T-helper 1 cell treated with Interleukin-12 subunit alpha and Interleukin-12 subunit beta and Interleukin-4 antibody, amounts not matched to agents 30 μg/mL and 1 μg/mL, for 36 hours (primary cell): ENCODE data around the gene GDF10.

Source experiments
- H3K27ac Mint-ChIP-seq: one replicate; pipeline ENCODE4 v1.8.0; 2021; ENCODE audit warnings: mild to moderate bottlenecking, mixed read lengths
- H3K27me3 Mint-ChIP-seq: one replicate; pipeline ENCODE4 v1.8.0; 2021; ENCODE audit warnings: low read depth, mixed read lengths
- H3K36me3 Mint-ChIP-seq: one replicate; pipeline ENCODE4 v1.8.0; 2021; ENCODE audit warnings: low read depth, mixed read lengths
- H3K4me1 Mint-ChIP-seq: one replicate; pipeline ENCODE4 v1.8.0; 2021; ENCODE audit warnings: low read depth, mixed read lengths
- H3K4me3 Mint-ChIP-seq: one replicate; pipeline ENCODE4 v1.8.0; 2021; ENCODE audit warnings: mild to moderate bottlenecking, moderate library complexity, mixed read lengths
- H3K9me3 Mint-ChIP-seq: one replicate; pipeline ENCODE4 v1.8.0; 2021; ENCODE audit warnings: mixed read lengths

The GDF10 gene

DNA sequence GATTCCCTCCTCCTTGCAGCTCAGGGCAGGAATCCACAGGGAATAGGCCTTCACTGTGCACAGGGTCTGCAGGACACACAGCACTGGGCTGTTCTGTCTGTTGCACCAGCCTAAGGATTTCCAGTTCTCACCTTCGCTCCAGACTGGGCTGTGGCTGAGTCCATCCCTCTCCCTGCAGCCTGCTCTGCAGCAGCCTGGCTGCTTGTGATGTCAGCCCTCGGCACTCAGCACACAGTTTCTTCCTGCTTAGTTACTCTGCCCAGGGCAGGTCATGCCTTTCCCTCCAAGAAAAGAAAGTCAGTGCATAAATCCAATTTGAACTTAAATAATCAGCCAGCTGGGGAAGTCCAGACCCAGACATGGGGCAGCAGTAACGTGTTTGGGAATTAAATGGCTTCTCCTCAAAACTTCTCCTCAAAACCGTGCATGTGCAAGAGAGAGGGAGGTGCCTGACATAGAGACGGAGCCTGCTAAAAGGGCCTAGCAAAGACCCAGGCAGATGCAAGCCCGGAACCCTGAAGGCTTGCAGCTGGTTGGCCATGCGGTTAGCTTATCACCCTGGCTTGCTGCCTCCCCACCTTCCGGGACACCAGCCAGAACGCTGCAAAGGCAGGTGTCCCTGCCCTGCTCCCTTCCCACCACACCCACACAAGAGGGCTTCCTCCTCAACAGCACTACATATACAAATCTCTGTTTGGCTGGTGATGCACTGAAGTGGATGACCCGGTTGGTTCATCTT is 11.4 kb downstream of the GDF10 start:
- Mint-ChIP-seq H3K27me3 (peaks cover 9% of the 10 kb centered on the region), H3K27ac (no peak overlapping the region), H3K4me3 (no peak overlapping the region), H3K9me3 (no peaks in the 10 kb centered on the region), H3K36me3 (no peaks in the 10 kb centered on the region), H3K4me1 (peaks cover 11% of the 10 kb centered on the region)

DNA sequence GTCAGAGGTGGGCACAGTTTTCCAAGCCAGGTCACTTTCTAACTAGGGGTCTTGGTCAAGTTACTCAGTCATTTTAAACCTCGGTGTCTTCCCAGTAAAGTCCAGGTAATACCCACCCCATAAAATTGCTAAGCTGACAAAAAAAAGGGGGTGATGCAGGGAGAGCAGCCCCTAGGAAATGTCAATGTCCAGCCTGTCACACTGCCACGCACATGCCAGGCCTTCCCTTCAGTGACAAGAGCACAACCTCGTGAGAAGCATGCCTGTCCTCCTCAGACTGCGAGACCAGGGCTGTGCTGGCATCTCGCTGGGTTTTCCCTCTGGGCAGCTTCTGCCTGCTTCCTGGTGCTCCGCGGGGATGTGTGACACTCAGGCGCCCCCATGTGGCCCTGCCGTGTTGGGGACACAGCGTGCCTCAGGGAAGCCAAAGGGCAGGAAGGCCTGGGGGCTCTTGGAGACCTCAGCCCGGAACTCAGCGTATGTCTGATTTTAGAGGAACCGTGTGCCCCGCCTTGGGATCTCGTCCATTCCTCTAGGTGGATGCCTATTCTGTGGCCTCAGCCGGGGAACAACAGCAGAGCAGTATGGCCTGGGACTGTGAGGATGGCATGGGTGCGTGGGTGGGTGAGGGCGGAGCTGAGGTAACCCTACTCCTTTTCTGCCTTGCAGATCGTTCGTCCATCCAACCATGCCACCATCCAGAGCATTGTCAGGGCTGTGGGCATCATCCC is 12.1 kb downstream of the GDF10 start:
- Mint-ChIP-seq H3K9me3 (no peaks in the 10 kb centered on the region), H3K27me3 (peaks cover 5% of the 10 kb centered on the region), H3K4me3 (no peak overlapping the region), H3K27ac (no peak overlapping the region), H3K36me3 (no peaks in the 10 kb centered on the region), H3K4me1 (peaks cover 11% of the 10 kb centered on the region)

DNA sequence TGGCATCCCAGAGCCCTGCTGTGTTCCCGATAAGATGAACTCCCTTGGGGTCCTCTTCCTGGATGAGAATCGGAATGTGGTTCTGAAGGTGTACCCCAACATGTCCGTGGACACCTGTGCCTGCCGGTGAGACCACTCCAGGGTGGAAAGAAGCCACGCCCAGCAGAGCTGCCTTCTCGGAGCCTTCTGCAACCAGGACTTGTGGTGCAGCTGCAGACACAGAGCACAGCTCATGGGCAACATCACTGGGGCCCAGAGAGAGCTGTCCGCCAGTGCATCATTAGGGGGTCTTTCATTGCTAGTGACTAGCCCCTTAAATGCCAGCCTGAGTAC is 12.6 kb downstream of the GDF10 start:
- H3K27ac Mint-ChIP-seq, result no peak overlapping the region
- no peaks in the 10 kb centered on the region for H3K9me3 Mint-ChIP-seq
- H3K27me3 Mint-ChIP-seq, result peaks cover 5% of the 10 kb centered on the region
- no peaks in the 10 kb centered on the region for H3K36me3 Mint-ChIP-seq
- H3K4me1 Mint-ChIP-seq, result peaks cover 11% of the 10 kb centered on the region
- no peak overlapping the region for H3K4me3 Mint-ChIP-seq

DNA sequence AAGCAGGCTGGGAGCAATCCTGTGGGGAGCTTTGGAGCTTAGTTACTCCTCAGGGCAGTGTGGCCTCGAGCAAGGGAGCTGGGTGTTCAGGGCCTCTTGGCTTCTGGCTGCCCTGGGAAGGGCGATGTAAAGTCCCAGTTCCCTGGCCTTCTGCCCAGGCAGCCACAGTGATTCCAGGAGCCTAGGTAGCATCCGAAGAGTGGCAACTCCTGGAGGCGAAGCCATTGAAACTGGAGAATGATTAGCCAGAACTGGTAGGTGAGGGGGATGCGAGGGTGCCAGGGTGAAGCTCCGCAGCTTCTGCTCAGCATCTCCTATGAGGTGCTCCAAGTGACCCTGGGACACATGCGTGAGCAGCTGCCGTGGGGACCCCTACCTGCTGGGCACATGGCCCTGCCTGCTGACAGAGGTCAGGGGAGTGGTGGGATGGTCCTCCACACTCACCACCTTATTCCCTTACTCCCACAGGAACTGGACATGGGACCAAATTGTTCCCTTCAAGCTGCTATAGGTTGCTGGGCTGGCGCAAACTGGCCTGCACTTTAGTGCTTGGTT is 14.5 kb downstream of the GDF10 start:
- no peaks in the 10 kb centered on the region for H3K9me3 Mint-ChIP-seq
- H3K36me3 Mint-ChIP-seq, result no peaks in the 10 kb centered on the region
- peaks cover 3% of the 10 kb centered on the region for H3K27me3 Mint-ChIP-seq
- H3K27ac Mint-ChIP-seq, result no peak overlapping the region
- peaks cover 11% of the 10 kb centered on the region for H3K4me1 Mint-ChIP-seq
- no peak overlapping the region for H3K4me3 Mint-ChIP-seq

DNA sequence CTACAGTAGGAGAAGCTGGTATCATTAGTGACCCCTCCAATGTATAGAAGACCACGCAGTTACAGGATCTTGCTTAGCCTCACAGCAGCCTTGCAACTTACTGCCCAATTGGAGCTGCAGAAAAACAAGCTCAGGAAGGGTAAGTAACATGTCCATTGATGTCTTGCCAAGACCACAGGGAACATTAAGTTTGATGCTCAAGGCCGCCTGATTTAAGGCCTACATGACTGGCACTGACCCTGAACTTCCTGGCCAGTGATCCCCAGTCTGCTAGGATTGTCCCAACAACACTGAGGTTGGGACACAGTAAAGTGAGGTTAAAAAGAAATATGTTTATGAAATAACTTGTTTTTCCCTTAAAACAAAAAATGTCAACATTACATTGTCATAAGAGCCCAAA is 15.4 kb downstream of the GDF10 start:
- H3K9me3 Mint-ChIP-seq, result no peaks in the 10 kb centered on the region
- no peak overlapping the region for H3K27ac Mint-ChIP-seq
- H3K36me3 Mint-ChIP-seq, result no peaks in the 10 kb centered on the region
- peaks cover 11% of the 10 kb centered on the region for H3K4me1 Mint-ChIP-seq
- H3K4me3 Mint-ChIP-seq, result no peak overlapping the region
- peaks cover 3% of the 10 kb centered on the region for H3K27me3 Mint-ChIP-seq

DNA sequence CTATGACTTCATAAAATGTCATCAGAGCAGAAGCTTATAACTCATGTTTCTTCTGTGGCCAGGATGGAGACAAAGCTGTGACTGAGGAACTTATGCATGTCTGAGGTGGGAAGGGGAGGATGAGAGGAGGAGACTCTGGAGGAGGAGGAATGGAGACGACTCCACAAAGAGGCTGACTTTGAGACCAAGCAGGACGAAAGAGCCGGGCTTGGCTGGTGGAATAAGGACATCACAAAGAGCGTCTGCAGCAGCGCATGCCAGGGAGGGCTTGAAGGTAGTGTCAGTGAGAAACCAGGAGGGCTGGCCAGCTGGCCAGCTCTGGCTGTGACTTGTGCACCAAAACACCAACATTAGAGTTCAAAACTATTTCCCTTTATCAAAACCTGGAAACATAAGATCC is 16.1 kb downstream of the GDF10 start:
- peaks cover 11% of the 10 kb centered on the region for H3K4me1 Mint-ChIP-seq
- H3K27ac Mint-ChIP-seq, result no peak overlapping the region
- H3K9me3 Mint-ChIP-seq, result no peaks in the 10 kb centered on the region
- H3K27me3 Mint-ChIP-seq, result peaks cover 3% of the 10 kb centered on the region
- no peak overlapping the region for H3K4me3 Mint-ChIP-seq
- H3K36me3 Mint-ChIP-seq, result no peaks in the 10 kb centered on the region

DNA sequence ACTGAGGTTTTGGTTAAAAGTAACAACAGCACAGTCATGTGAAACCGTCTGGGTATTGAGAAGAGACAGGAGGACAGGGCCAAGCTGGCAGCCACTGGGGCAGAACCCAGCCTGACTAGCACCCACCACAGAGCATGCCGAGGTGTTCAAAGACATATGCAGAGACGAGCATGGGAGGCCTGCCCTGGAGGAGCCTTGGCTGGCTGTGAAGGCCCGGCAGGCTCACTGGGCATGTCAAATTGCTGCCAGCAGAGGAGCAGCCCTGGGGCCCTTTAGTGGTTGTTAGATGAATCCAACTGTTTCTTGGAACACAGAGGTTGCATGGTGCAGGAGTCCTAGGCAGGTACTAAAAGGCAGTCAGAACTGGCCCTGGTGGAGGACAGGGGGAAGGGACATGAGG is 17.3 kb downstream of the GDF10 start:
- Mint-ChIP-seq H3K27ac (no peak overlapping the region), H3K36me3 (no peaks in the 10 kb centered on the region), H3K27me3 (peaks cover 3% of the 10 kb centered on the region), H3K4me3 (no peak overlapping the region), H3K9me3 (no peaks in the 10 kb centered on the region), H3K4me1 (peaks cover under 1% of the 10 kb centered on the region)

DNA sequence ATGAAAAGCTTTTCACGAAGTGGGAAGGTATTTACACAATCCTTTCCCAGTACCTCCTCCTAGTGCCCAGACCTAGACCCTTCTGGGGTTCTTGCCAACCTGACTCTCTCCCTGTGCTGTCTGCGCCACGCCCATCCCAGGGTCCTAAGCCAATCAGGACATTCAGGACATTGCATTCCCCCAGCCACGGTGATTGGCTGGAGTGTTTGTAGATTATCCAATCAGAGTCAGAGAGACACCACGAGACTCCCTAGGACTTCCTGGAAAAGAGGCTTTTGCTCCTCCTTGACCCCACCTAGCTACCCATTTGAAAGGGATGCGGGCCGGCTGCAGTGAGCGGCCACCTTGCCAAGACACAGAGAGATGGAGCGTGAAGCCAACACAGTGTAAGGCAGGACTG is 18.7 kb downstream of the GDF10 start:
- Mint-ChIP-seq H3K4me1 (no peaks in the 10 kb centered on the region), H3K4me3 (no peak overlapping the region), H3K9me3 (no peaks in the 10 kb centered on the region), H3K27me3 (peaks cover 3% of the 10 kb centered on the region), H3K27ac (no peak overlapping the region), H3K36me3 (no peaks in the 10 kb centered on the region)

DNA sequence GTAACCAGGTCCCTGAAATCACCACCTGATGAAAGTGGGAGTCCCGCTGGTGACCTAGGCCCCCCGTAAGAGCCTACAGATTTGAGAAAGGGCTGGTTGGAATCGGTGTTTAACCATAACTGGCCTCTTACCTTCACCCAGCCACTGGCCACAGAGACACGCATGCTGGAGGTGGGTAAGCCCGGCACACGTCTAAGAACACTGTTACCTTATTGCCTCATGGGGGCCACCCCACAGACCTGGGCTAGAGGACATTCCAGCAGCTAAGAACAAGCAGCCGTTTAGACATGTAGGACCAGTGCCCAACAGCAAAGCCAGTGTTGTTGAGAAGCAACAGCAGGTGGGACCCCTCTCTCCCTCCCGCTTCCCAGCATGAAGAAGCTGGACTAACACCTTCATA is 19.8 kb downstream of the GDF10 start:
- no peaks in the 10 kb centered on the region for H3K9me3 Mint-ChIP-seq
- peaks cover 3% of the 10 kb centered on the region for H3K27me3 Mint-ChIP-seq
- no peaks in the 10 kb centered on the region for H3K4me1 Mint-ChIP-seq
- no peak overlapping the region for H3K27ac Mint-ChIP-seq
- no peaks in the 10 kb centered on the region for H3K36me3 Mint-ChIP-seq
- H3K4me3 Mint-ChIP-seq, result no peak overlapping the region

DNA sequence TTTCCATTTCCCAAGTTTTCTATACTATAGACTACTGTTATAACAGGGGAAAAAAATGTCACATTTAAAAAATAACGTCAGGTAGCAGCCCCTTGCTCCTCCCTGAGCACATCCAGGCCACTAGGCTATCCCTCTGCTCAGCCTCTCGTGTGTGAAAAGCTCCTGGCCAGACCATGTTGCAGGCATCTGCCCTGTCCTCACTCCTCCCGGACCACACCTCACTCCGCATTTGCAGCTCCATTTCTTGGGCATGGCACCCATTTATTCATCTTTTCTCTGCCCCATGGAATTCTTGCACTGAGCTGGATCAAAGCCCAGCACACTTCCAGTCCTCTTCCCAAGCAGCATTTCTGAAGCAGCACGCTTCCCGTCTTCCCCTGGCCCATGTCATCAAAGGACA is 20.8 kb downstream of the GDF10 start:
- peaks cover 3% of the 10 kb centered on the region for H3K27me3 Mint-ChIP-seq
- H3K4me1 Mint-ChIP-seq, result no peaks in the 10 kb centered on the region
- no peaks in the 10 kb centered on the region for H3K9me3 Mint-ChIP-seq
- no peak overlapping the region for H3K27ac Mint-ChIP-seq
- no peak overlapping the region for H3K4me3 Mint-ChIP-seq
- no peaks in the 10 kb centered on the region for H3K36me3 Mint-ChIP-seq

DNA sequence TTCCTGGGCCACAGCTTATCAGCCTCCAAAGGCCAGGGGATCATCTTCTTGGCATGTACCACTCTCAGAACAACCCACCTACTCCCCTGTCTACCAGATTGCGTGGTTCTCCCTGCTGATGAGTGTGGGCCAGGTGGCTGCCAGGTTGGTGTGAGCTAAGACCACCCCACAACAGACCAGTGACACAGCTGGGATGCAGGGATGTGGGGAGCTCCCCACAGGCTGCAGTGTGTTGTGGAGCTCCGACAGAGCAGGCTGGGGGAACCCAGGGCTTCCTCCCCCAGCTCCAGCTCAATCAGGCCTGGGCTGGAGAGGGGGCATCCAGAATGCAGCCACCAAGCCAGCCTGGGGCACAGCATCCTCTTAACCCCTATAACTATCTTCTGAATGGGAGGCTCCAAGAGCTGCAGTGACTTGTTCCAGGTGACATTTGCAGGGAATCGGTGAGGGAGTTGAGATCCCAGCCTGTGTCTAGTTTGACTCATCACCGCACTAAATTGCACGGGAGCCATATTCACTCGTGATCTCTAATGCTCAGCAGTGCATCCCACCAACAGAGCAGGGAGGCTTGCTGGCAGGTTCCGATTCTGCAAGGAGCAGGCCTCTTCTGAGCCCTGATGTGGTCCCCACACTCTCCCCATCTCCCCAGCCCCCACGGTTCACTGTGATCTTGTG is 21.7 kb downstream of the GDF10 start:
- Mint-ChIP-seq H3K27me3 (peaks cover 3% of the 10 kb centered on the region), H3K4me1 (no peaks in the 10 kb centered on the region), H3K9me3 (no peaks in the 10 kb centered on the region), H3K36me3 (no peaks in the 10 kb centered on the region), H3K4me3 (no peak overlapping the region), H3K27ac (no peak overlapping the region)

DNA sequence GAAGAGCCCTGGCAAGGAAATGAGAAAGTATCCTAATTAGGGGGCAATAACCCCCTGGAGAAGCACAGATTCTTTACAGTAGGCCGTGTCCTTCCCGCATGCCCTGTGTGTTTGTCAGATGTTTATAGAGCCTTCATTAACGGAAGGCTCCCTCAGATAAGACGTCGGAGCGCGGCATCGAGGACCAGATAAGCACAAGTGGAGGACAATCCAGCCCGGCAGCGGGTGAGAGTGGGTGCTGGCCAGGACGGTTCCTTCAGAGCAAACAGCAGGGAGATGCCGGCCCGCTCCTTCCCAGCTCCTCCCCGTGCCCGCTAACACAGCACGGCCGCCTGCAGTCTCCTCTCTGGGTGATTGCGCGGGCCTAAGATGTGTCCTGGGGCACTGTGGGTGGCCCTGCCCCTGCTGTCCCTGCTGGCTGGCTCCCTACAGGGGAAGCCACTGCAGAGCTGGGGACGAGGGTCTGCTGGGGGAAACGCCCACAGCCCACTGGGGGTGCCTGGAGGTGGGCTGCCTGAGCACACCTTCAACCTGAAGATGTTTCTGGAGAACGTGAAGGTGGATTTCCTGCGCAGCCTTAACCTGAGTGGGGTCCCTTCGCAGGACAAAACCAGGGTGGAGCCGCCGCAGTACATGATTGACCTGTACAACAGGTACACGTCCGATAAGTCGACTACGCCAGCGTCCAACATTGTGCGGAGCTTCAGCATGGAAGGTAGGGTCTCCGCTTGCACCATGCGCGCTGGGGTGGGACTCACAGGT is 22.5 kb downstream of the GDF10 start, which contains the start of gene GDF2:
Gene GDF2, plus strand, starts transcription at position 155 of the 762 bp plus-strand sequence. Its CDS starts 215 bp downstream, at position 370.
- Mint-ChIP-seq H3K36me3 (no peaks in the 10 kb centered on the region), H3K27ac (no peak within 1 kb of the TSS), H3K9me3 (no peaks in the 10 kb centered on the region), H3K27me3 (peaks cover 3% of the 10 kb centered on the region), H3K4me1 (no peaks in the 10 kb centered on the region), H3K4me3 (no peak within 1 kb of the TSS)

DNA sequence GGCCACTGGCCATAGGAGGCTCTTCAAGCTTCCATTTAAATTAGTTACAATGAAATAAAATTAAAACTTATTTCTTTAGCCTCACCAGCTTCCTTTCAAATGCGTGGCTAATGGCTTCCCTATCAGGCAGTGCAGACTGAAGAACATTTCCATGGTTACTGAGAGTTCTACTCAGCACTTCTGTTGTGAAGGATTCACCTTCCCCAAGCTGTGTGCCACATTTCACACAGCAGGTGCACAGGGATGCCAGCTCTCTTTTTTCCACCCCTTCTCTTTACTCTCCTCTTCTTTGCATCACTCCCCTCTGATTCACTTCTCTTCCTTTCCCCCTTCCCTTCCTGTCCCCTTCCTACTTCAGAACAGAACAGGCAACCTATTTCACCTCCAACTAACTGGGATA is 23.1 kb downstream of the GDF10 start:
- H3K9me3 Mint-ChIP-seq, result peaks cover 5% of the 10 kb centered on the region
- no peaks in the 10 kb centered on the region for H3K36me3 Mint-ChIP-seq
- H3K4me1 Mint-ChIP-seq, result no peaks in the 10 kb centered on the region
- H3K27me3 Mint-ChIP-seq, result peaks cover 3% of the 10 kb centered on the region
- no peak overlapping the region for H3K27ac Mint-ChIP-seq
- H3K4me3 Mint-ChIP-seq, result no peak overlapping the region

DNA sequence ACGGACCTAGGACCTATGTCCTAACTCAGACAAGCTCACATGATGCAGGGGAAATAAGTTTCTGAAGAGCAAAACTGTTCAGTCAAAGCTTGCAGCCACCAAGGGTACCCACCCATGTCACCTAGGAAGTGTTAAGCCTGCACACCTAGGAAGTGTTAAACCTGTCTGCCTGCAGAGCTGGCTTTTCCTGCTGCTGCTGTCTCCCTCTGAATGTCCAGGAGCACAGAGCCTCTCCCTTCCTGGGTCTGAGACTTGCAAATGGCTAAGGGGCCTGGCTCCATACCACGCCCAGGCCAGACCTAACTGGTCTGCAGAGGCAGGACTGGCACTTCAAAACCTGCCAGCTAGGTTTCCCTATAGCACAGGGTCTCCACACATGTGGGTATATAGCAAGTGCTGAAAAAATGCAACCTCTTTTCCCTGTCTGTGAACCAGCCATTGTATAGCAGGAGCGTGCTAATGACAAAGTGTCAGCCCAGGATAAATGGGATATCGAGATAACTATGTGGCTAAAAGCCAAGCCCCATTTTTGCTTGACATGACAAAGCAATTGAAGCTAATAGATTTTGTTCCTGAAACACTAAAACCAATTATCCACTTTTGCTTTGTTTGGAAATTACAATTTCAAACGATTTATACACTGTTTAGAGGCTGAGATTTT is 23.8 kb downstream of the GDF10 start:
- H3K4me3 Mint-ChIP-seq, result no peak overlapping the region
- H3K36me3 Mint-ChIP-seq, result no peaks in the 10 kb centered on the region
- no peaks in the 10 kb centered on the region for H3K4me1 Mint-ChIP-seq
- no peak overlapping the region for H3K27ac Mint-ChIP-seq
- H3K9me3 Mint-ChIP-seq, result peaks cover 6% of the 10 kb centered on the region
- H3K27me3 Mint-ChIP-seq, result peaks cover under 1% of the 10 kb centered on the region
